DMS79 treated with DMSO at 0.1 percent for 48 hours (cell line): Measurements from ENCODE around the gene CEP120.
"Not testable (repeated sequence)": the region's sequence is repeated elsewhere in the genome, so short reads cannot be mapped to it uniquely, and the experiment has no call there.

Experiments
- DNase-seq: peaks from one replicate; lab custom pipeline; 2025; lab: John Stamatoyannopoulos, UW

Gene CEP120

DNA sequence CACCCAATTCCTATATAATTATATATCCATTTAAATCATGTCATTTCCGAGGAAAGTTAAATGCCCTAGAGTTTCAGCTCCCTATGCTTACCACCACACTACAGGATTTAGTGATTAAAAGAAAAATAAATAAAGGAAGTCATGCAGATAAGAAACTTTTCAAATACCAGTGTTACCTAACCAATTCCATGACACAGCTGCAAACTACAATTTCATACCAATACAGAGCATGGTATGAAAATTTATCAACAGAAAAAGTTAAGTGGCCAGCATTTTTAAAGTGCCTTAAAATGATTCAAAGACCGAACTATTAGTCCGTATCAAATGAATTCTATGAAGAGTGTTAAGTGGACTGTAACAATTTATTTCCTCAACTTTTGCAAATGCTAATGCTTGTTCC is 35.9 kb downstream of the CEP120 start:
- no peak for DNase-seq

DNA sequence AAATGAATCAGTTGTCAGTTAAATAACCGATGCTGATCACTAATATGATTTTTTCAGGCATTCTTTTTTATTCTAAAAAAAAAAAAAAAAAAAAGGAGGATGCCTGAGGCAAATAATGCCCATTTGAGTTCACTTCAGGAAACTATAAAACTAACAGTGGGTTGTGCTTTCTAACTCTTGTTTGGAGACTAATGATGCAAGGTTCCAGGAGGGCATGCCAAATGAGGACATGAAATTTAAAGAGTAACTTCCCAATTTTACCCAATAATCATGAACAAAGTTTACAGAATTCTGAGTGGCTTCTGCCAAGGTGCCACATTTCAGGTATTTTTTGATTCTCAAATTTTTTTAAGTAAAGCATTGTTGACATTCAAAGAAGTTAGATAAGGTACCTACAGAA is 41.0 kb downstream of the CEP120 start:
- DNase-seq = no peak

DNA sequence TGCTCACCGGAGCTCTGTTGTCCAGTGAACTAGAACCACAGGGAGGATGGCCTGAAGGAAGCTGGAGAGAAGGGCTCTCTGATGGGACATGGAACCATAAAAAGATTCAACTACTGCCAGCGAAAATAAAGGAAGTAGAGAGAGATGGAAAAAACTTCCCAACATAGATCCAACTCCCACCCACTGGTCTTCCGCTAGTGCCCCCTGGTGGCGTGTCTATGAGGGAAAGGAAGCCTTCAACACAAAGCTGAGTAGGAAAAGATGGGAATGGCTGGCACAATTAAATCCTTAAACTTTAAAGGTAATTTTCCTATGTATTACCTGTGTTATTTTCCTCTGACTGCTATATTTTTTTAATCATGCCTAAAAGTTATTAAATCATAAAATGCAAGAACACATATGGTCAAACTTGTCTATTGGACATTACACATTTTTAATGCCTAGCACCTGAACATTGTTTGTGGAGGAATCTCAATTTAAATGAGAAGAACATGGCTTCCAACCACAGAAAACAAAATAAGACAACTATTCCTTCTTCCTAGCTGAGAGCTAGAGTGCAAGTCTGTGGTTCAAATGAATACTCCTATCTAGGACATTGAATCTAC is 51.5 kb downstream of the CEP120 start:
- no peak for DNase-seq

DNA sequence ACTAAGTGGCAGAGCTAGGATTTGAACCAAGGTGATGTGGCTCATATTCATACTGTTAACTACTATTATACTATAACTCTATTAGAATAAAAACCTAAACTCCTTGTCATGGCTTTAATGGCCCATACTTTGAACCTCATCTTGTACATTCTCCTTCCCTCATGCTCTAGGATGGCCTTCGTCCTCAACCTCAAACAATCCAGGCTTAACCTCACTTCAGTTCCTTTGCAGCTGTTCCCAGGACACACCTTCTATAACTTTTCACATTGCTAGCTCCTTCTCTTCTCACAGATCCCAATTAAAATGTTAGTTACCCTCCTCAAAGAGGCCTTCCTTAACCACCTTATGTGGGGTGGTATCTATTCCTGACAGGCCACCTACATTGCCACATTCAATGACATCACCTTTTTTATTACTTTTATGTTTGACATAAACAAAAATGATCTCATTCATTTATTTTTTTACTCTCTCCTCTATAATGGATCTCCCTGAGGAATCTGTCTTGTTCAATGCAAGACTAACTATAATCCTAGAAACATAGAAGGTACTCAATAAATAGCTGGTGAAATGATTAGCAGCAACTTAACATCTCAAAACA is 53.7 kb downstream of the CEP120 start:
- DNase-seq = no peak

DNA sequence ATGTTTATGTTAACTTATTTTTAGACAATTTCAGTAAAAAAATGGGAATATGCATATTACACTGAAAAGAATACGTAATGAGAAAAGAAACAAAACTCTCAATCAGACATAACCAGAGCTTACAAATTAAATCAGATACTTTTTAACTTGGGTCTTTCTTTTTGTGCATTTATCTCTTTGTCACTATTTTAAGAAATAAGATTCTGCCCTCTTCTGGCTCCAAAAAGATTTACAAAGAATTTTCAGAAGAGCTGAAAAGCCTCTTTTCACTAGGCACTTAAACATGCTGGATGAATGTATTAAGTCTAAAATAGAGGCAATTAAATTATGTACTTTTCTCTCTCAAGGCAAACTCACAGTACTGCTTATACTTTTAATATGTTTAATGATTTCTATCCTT is 55.5 kb downstream of the CEP120 start:
- no peak for DNase-seq

DNA sequence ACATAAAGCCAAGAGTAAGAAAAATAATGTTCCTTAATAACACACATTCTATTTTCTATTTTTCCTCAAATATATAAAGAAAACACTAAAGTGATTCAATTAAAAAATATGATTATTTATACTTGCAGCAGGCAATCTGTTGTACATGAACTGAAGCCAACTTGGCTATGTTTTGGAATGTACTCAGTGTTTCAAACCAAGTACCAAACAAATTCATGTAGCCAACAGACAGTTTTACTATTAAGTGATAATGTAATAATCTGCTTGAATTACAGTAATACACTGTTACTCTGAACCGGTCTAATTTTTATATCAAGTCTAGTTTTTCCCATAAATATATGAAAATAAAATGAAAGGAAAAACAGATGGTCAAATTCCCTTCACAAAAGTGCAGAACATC is 58.0 kb downstream of the CEP120 start:
- DNase-seq = no peak

DNA sequence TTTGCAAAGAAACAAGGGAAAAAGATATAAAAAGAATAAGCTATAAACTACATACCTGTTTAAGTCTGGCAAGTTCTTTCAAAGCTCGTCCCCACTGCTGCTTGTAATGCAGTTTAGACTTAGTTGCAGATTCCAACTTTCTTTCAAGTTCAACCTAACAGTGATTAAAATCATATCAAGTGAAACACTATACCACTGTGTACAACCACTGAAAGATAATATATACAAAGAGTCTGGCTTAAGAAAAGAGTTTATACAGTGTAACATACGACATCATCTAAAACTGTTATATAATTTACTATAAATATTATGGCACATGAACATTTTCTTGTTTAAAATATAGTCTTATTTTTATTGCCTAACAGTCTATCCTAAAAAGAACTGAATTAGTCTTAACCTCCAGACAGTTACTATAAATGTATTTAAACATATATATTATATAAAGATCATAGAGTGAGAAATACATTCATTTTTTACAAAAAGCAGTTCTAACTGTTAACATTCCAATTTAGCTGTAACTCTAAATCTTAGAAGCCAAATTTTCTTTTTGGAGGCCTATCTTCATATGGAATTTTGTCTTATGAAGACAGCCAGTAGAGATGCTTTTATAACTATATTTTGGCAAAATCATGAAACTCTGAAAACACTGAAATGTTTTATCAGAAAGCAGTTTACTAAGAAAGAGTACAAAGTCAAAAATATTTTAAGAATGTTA is 58.6 kb downstream of the CEP120 start:
- DNase-seq = no peak

DNA sequence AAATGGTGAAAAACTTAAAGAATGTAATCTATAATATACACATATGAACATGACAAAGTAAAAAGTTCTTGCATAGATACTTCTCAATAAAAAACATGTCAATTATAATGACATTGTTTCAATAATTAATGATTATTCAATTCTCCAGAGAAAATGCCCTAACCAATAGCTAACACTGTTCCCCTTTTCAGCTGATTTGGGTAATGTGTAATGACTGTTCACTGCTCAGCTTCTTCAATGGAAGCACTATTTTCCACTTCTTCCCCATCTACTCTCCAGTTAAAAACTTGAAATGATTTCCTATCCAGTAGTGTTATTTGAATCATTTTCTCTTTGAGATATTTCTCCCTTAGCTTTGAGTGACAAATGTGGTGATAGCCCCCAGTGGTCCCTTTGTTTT is 62.3 kb downstream of the CEP120 start:
- DNase-seq = no peak

DNA sequence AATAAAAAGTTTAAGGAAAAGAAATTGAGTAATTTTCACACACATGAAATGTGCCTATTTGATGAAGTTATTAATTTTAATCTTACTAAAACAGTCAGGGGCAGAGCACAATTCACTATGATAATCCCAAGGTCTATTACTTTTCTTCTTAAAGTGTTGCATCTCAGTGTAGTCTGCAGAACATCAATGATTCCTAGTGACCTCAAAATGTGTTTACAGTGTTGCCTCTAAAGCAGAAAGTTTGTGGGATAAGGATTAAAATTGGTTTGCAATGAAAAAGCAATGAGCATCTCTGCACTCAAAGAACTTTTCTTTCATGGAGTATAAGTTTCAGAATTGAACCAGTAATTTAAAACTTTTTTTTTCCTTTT is 63.0 kb downstream of the CEP120 start:
- no peak for DNase-seq

DNA sequence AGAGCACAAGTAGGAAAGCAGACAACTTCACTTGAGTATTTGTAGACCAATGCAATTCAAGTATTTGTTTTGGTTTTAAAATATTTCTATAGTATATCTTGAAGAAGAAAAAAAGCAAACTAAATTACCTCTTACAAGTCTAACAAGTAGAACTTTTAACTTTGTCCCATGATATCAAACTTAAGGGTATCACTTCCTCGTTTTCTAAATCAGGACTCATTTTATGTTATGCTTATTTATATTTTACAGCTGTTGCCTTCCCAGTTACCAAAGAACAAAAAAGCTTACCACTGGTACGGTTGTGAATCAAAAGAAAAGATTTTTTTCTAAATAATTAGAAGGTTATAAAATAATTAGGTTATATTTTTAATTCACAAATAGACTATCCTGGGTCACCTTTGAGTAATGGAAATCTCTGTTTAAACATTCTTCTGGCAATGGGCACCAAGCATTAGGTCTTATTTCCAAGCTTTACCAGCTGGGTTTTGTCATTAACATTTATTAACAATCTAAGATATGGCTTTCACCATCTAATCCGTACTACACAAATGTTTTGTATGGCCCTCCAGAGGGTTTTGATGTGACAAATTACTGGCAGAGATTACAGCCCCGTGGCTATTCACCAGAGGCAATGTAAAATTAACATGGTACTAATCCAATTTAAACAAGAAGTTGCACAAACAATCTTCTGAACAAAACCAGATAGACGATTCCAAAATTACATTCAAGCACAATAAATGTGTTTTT is 63.6 kb downstream of the CEP120 start:
- no peak for DNase-seq

DNA sequence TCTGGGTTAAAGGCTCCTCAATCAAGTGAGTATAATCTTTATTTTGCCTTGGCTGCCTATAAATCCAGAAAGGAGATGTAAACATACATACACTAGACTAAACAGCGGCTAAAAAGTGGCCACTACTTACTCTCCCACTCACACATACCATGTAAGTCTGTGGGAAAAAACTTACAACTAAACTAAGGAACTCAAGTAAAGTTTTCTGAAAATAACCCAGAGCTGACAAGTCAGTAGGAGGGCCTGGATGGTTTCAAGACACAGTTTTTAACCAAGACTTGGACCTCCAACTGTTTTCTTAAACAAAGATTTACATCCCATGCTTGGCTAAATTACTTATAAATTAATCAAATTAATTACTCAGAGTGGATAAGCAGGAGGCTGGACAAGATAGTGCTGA is 64.5 kb downstream of the CEP120 start:
- no peak for DNase-seq

DNA sequence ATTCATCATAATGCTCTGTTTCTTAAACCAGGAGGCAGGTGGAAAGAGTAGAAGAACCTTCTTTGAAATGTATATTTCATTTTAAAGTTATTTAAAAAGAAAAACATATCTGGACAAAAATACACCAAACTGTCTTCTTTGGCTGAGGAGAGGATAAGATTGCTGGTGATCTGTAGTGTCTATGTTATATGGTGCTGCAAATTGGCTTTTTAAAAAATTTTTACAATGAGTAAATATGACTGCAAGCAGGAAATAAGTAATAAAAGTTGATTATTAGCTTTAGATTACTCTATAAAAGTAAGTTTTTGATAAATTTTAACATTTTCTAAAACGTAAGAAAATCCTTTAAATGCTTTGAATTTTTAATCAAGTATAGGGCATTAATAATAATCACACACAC is 64.9 kb downstream of the CEP120 start:
- no peak for DNase-seq

DNA sequence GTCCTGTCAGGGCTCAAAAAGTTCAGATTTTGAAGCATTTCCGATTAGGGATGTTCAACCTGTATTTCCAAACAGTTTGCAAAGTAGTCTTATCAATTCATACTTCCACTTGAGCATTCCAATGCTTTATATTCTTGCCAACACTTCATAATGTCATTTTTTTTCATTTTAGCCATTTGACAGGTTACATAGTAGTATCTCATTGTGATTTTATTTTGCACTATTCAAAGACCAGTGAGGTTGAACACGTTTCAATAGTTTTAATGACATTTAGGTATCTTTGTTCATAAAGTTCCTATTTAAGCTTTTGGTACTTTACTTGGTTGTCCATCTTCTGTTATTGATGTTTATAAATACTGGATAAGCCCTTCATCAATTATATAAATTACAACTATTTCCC is 71.4 kb downstream of the CEP120 start:
- DNase-seq = no peak

DNA sequence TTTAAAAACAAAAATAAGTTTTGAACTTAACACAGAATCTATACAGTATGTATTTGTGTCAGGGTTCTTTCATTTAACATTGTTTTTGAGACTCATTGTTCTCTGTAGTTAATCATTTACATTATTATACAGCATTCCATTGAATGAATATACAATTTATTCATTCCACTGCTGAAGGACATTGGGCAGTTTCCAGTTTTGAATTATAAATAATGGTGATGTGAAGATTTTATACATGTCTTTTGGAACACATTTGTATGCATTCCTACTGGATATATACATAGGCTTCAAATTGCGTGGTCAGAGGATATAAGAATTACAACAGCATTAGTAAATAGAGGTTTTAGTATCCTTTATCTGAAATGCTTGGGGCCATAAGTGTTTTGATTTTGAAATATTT is 72.0 kb downstream of the CEP120 start:
- DNase-seq = no peak

DNA sequence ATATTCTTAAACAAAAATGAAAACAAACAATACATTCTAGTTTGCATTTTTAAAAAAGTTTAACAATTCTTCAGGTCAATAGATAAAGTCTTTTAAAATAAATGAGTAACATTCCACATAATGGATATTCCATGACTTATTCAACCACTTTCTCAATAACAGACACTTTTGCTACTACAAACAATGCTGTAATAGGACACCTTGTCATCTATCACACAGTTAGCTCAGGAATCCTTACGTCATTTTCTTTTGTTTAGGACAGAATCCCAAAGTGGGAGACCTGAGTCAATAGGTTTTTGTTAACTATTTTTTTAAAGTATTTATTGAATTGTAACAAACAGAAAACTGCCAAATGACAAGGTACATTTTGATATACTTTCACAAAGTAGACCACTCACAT is 72.5 kb downstream of the CEP120 start:
- no peak for DNase-seq

DNA sequence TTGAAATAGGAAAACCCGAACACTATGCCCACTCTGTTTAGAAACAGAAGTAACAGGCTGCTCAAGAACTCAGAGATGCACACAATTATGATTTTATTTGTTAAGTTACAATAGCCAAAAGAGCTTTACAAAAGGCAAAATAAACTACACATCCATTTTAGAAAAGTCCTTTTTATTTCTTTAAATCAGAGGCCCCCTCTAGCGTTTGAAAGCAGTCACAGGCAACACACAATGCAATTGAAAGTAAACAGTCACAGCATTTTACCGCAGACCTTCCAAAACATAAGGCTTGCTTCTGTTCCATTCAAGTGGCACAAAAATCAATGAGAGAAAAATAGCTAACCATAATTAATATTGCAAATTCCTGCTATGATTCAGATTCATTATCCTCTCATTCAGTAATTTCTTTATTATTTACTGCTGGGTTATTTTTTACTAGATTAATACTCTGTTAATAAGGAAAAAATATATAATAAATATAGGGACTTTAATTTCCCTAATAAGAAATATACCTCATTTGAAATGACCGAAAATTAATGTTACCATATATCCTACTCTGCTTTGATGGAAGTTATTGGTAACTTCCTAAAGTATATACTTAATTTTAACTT is 78.3 kb downstream of the CEP120 start:
- DNase-seq = no peak

DNA sequence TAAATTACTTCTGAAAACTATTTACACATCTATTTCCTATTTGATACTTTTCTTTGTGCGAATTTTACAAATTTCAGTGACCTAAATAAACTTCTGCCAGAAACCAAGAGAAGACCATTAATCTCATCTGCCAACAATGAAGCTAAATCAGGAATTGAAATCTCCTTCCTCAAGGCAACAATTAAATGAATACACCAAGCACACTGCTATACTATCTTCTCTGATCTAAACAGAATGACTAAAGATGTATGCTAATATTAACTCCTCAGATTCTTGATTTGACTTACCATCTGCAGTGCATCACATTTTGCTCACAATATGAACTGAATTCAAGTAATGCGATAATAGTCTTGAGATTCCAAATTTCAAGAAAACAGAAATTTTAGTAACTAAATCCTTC is 82.3 kb downstream of the CEP120 start:
- no peak for DNase-seq

DNA sequence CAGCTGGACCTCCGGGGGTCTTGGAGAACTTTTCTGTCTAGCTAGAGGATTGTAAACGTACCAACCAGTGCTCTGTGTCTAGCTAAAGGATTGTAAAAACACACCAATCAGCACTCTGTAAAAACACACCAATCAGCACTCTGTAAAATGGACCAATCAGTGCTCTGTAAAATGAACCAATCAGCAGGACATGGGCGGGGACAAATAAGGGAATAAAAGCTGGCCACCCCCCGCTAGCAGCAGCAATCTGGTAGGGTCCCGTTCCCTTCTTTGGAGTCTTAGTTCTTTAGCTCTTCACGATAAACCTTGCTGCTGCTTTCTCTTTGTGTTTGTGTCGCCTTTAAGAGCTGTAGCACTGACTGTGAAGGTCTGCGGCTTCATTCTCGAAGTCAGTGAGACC is 114.8 kb downstream of the CEP120 start:
- DNase-seq = not testable (repeated sequence)

DNA sequence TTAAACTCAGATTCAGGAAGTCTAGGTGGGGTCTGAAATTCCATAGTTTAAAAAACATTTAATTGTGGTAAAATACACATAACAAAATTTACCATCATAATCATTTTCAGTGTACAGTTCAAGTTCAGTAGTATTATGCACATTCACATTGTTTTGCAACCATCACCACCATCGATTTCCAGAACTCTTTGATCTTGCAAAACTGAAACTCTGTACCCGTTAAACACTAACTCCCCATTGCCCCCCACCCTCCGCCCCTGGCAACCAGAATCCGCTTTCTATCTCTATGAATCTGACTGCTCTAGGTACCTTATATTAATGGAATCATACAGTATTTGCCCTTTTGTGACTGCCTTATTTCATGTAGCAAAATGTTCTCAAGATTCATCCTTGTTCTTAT is 117.5 kb downstream of the CEP120 start:
- DNase-seq = no peak

DNA sequence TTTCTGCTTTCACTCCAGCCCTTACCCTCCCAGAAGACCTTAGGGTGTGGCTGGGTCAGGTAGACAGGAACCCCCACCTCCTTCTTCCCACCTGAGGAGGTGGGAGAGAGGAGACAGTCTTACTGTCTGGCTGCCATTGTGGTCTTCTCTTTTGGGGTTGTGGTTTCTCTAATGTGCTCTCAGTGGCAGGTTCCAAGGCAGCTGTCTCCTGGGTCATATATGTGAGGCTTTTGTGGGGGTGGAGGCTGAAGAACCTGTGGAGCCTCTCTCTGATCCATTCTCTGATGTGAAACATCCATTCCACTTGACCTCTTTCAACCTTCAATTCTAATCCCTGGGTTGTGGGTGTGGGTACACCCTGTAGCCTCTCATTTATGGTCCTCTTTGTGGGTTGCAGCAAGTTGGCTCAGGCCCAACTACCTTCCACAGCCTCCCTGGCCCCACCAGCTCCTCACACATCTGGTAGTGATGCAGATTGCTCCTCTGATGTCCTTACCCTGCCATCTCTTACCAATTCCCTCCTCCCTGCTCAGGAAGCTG is 118.4 kb downstream of the CEP120 start:
- no peak for DNase-seq

DNA sequence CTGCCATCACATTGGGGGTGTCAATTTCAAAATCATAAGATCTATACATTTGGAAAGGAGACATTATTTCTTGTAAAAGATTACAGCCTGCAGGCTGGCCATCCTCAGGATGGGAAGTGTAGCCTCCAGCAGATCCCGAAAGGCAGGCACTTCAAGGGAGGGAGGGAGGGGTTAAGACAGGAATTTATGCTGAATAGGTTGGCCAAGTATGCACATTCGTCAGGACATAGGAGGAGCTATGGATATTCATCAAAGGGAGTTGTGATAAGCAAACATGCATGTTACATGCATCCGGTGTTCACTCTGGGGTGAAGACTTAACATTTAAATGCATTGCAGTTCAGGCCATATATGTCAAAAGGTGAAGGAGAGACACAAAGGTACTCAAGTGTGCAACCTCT is 119.4 kb downstream of the CEP120 start:
- no peak for DNase-seq

DNA sequence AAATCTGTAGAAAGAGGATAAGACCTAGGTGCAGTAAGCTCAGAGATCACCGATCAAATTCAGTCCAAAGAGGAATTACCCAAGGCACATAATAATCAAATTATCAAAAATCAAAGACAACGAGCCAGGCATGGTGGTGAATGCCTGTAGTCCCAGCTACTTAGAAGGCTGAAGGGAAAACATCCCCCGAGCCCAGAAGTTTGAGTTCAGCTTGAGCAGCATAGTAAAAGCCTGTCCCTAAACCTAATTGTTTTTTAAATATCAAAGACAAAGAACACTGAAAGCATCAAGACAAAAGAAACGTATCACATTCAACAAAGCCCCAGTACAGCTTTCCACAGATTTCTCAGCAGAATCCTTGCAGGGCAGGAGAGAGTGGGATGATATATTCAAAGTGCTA is 122.9 kb downstream of the CEP120 start:
- no peak for DNase-seq
